Spleen (tissue), 7 donors: Measurements from ENCODE around the gene HSF4.

Experiments
- CTCF ChIP-seq, 11 experiments: fragments of 200-600 bp in 7 of 11; fragments of 450-650 bp in 4 of 11; sonication (generic) in 4 of 11; IDR thresholded peaks in 8 of 11; conservative IDR thresholded peaks in 3 of 11; 1 replicate in 7 of 11; 2 replicates in 4 of 11; pipeline versions ENCODE4 v1.4.0 to v1.8.0; 2016 to 2021; ENCODE audit warnings: antibody characterized with exemption in 11 of 11, inconsistent platforms in 4 of 11, mild to moderate bottlenecking in 1 of 11
- POLR2A ChIP-seq, 3 donors: fragments of 450-650 bp; IDR thresholded peaks; one replicate each; pipeline ENCODE4 v1.5.1; 2017; ENCODE audit warnings: antibody characterized with exemption in 3 of 3, mild to moderate bottlenecking in 1 of 3
- POLR2AphosphoS5 ChIP-seq, 3 donors: sonication (generic); formaldehyde crosslinking; IDR thresholded peaks; one replicate each; pipeline ENCODE4 v1.5.1; 2017; ENCODE audit warnings: antibody characterized with exemption in 3 of 3
- donor health status: DM: no; HTN: no; CAD: no; lungs with moderate emphysema.
- donor health status: DM: no; HTN: no; CAD: no.
- donor health status: DM: no; HTN: no; CAD: no.

- TF ChIP-seq POLR2AphosphoS5 (IDR thresholded peaks at IDR 0.05) (no peak), CTCF (IDR thresholded peaks at IDR 0.05 in 8 of 11, conservative IDR thresholded peaks at IDR 0.05 in 3 of 11) (no peak), POLR2A (IDR thresholded peaks at IDR 0.05) (no peak)
Measured at GRCh38 chr16:67174706-67175231, 10.2 kb downstream of the HSF4 start.
